T-helper 2 cell treated with Interferon-gamma antibody and Interleukin-4, amounts not matched to agents 100 ng/mL and 5 ng/mL, for 36 hours (primary cell): ENCODE measurements around the gene DOK7. TPM values are rescaled to one million over a fixed set of nuclear protein-coding genes. Genes with fewer than 3 reads are reported as not detected.
"Not testable (repeated sequence)": the region's sequence is repeated elsewhere in the genome, so short reads cannot be mapped to it uniquely, and the experiment has no call there.

ENCODE experiments used
- intact Hi-C: fragments of 100-400 bp; cut with micrococcal nuclease; formaldehyde crosslinking; loops from one replicate; pipeline ENCODE4 v1.15.1; 2023
- total RNA-seq: library from RNA; stranded (reverse); gene quantifications from 2 replicates; pipeline ENCODE4 v1.2.3, GENCODE V29; 2022

Gene DOK7
- total RNA-seq, 1 donor from 2014 or later: not detected

GRCh38 chr4:3500111-3500510 is 37.0 kb downstream of the DOK7 start:
- intact Hi-C loops: no loop called here

GRCh38 chr4:3500634-3501101 is 37.6 kb downstream of the DOK7 start:
- intact Hi-C loops: no loop called here

- intact Hi-C loops: no loop called here
Observed at GRCh38 chr4:3501126-3501824, 38.2 kb downstream of the DOK7 start.

- intact Hi-C loops: no loop called here
Observed at GRCh38 chr4:3501825-3502425, 38.8 kb downstream of the DOK7 start.

- intact Hi-C loops: no loop called here
Observed at GRCh38 chr4:3502941-3503936, 40.1 kb downstream of the DOK7 start.

GRCh38 chr4:3505231-3505630 is 42.1 kb downstream of the DOK7 start:
- intact Hi-C loops: no loop called here

GRCh38 chr4:3508542-3508941 is 45.4 kb downstream of the DOK7 start:
- intact Hi-C loops: no loop called here

GRCh38 chr4:3510481-3510880 is 47.4 kb downstream of the DOK7 start:
- intact Hi-C loops: no loop called here

GRCh38 chr4:3511187-3511586 is 48.1 kb downstream of the DOK7 start:
- intact Hi-C loops: no loop called here

- intact Hi-C loops: not testable (repeated sequence)
Observed at GRCh38 chr4:3511601-3512000, 48.5 kb downstream of the DOK7 start.

GRCh38 chr4:3512279-3512678 is 49.2 kb downstream of the DOK7 start:
- intact Hi-C loops: no loop called here

GRCh38 chr4:3512719-3513118 is 49.6 kb downstream of the DOK7 start:
- intact Hi-C loops: no loop called here

GRCh38 chr4:3513807-3514206 is 50.7 kb downstream of the DOK7 start:
- intact Hi-C loops: no loop called here

- intact Hi-C loops: no loop called here
Observed at GRCh38 chr4:3514221-3514780, 51.2 kb downstream of the DOK7 start.

- intact Hi-C loops: no loop called here
Observed at GRCh38 chr4:3514806-3515501, 51.8 kb downstream of the DOK7 start.

GRCh38 chr4:3515646-3516045 is 52.5 kb downstream of the DOK7 start:
- intact Hi-C loops: no loop called here

GRCh38 chr4:3516061-3516835 is 53.1 kb downstream of the DOK7 start:
- intact Hi-C loops: no loop called here

GRCh38 chr4:3516836-3517730 is 54.0 kb downstream of the DOK7 start:
- intact Hi-C loops: no loop called here
